Measurements from ENCODE around the gene MXI1. TPM values are rescaled to one million over a fixed set of nuclear protein-coding genes. Genes with fewer than 3 reads are reported as not detected.

Gene MXI1
- total RNA-seq, 1 experiment from 2014 or later, result 12.1 TPM

GRCh38 chr10:110221044-110221720 is 13.8 kb downstream of the MXI1 start:
- Histone ChIP-seq H3K27ac (ENCODE audit: low read length) (no peak overlapping the region), H3K4me3 (ENCODE audit: low read depth in 2 of 2, low read length in 2 of 2) (no peak overlapping the region)
- CTCF ChIA-PET, result interaction anchor here (0.6 to 1.5 kb wide), 2 partner anchors 10 to 278 kb away, joined by 5 to 10 read pairs; no protein-coding TSS in a partner anchor

More at GRCh38 chr10:110221044-110221720, 13.8 kb downstream of the MXI1 start:
- TF ChIP-seq REST (IDR thresholded peaks at IDR 0.05; ENCODE audit: insufficient read depth in 1 of 2, low read depth in 2 of 2, low read length in 1 of 2) (no peak), POLR2AphosphoS5 (IDR thresholded peaks at IDR 0.05; ENCODE audit: low read depth, low read length) (no peak), CTCF (IDR thresholded peaks at IDR 0.05) (no peak), SIN3A (IDR thresholded peaks at IDR 0.05; ENCODE audit: borderline replicate concordance, insufficient read depth, low read depth, low read length) (no peak), TCF7L2 (IDR thresholded peaks at IDR 0.05; ENCODE audit: low read depth, low read length) (no peak)
- peaks cover 3% of the 10 kb centered on the region; the same call in 1 of the 2 replicates for H3K4me1 ChIP-seq (ENCODE audit: control insufficient read depth, insufficient read depth, low read length)
- POLR2A ChIA-PET, result interaction anchor here (1.0 kb wide), 1 partner anchor 11 kb away, joined by 3 read pairs; no protein-coding TSS in a partner anchor
- BruUV-seq (replicated peaks), result no TSS peak
- intact Hi-C loops (cut with micrococcal nuclease; ENCODE audit: unreplicated experiment) (no loop called here), in situ Hi-C loops (cut with HindIII; ENCODE audit: low pct_unique_long_range_greater_than_20kb, low sequenced_read_pairs) (no loop called here)
- H3K27me3 ChIP-seq (ENCODE audit: control insufficient read depth, insufficient read depth, low read length), result no peaks in the 10 kb centered on the region; the same call in 1 of the 2 replicates
- no peak for ATAC-seq
- DNase-seq (ENCODE audit: low read depth, low spot score), result no peak
- H3K9me3 ChIP-seq (ENCODE audit: control insufficient read depth, insufficient read depth, low read depth, low read length), result no peaks in the 10 kb centered on the region
- H3K36me3 ChIP-seq (ENCODE audit: control insufficient read depth, insufficient read depth, low read length), result no peaks in the 10 kb centered on the region
